DOHH2 (cell line): ENCODE results near the gene ZBTB5.

ENCODE experiments used
- CTCF ChIP-seq: fragments of 200-600 bp; sonication (generic); IDR thresholded peaks from one replicate; pipeline ENCODE4 v1.5.1; 2014; ENCODE audit warnings: antibody characterized with exemption, mild to moderate bottlenecking, low read depth, low read length; ENCODE audit not compliant: poor library complexity, severe bottlenecking
- EZH2phosphoT487 ChIP-seq: fragments of 200-600 bp; sonication (generic); IDR thresholded peaks from 2 replicates; pipeline ENCODE4 v1.6.1; 2017; ENCODE audit warnings: borderline replicate concordance, mild to moderate bottlenecking, antibody characterized with exemption, low read length, moderate library complexity, mixed read lengths

- TF ChIP-seq CTCF, result no peak
- no peak for TF ChIP-seq EZH2phosphoT487
Observed at GRCh38 chr9:37512437-37512836, 47.2 kb upstream of the ZBTB5 start.
